Fibroblast of villous mesenchyme (primary cell): ENCODE data around the gene GLIS1. TPM values are rescaled to one million over a fixed set of nuclear protein-coding genes. Genes with fewer than 3 reads are reported as not detected.

Experiments
- DNase-seq: peaks from one replicate; pipeline ENCODE4 v3.0.0-alpha.2; 2010; ENCODE audit warnings: low read depth
- H3K4me3 ChIP-seq: 2 replicates; pipeline ENCODE4 v1.5.1; 2011; ENCODE audit warnings: low read depth, mild to moderate bottlenecking, low read length
- total RNA-seq: library from RNA; depleted of rRNA; stranded (reverse); fragments of >200 nt; gene quantifications from 2 replicates; pipeline ENCODE4 v1.2.3, GENCODE V29; 2012
- TF ChIP-seq, protein P1 (sequence below): IDR thresholded peaks from 2 replicates; pipeline ENCODE4 v1.5.1; 2012; ENCODE audit warnings: low read depth, mild to moderate bottlenecking, low read length; ENCODE audit not compliant: insufficient read depth

Gene GLIS1
- total RNA-seq, 1 donor, result 0.43 TPM

DNA sequence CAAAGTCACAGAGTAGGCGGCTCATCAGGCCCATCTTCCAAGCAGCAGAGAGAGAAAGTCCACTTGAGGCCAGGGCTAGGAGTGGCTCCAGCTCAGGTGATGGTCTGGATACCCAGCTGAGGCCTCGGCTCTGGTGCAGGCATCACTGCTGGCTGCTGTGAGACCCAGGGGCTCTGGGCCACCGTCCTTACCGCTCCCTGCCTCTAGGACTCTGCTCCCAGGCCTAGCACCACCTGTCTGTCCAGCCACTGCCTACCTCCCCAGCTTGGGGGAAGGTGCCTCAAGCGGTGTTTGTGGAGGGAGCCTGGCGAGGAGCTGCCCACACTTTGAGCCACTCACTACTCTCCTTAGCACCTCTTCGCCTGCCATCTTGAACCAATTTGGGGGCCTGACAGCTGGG lies 221.9 kb downstream of the GLIS1 start:
- H3K4me3 ChIP-seq, result no peak overlapping the region
- TF ChIP-seq, protein P1, sequence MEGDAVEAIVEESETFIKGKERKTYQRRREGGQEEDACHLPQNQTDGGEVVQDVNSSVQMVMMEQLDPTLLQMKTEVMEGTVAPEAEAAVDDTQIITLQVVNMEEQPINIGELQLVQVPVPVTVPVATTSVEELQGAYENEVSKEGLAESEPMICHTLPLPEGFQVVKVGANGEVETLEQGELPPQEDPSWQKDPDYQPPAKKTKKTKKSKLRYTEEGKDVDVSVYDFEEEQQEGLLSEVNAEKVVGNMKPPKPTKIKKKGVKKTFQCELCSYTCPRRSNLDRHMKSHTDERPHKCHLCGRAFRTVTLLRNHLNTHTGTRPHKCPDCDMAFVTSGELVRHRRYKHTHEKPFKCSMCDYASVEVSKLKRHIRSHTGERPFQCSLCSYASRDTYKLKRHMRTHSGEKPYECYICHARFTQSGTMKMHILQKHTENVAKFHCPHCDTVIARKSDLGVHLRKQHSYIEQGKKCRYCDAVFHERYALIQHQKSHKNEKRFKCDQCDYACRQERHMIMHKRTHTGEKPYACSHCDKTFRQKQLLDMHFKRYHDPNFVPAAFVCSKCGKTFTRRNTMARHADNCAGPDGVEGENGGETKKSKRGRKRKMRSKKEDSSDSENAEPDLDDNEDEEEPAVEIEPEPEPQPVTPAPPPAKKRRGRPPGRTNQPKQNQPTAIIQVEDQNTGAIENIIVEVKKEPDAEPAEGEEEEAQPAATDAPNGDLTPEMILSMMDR, result no peak
- DNase-seq, result no peak

DNA sequence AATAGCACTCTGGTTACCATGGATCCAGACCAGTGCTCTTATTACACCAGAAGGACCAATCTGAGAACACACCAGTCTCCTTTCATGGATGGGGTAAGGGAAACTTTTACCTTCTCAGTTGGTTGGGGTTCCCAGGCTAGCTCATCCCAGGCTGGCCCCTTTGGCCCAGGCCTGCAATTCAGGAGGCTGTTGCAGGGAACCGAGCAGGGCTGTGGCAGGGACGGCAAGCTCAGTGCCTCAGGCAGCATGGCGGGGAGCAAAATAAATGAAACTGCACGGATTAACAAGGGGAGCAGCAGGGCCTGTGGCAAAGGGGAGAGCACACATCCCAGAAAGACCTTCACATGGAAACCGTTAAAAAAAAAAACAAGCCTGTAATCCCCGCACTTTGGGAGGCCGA lies 222.8 kb downstream of the GLIS1 start:
- no peak overlapping the region for H3K4me3 ChIP-seq
- TF ChIP-seq, protein P1, result no peak
- no peak for DNase-seq

DNA sequence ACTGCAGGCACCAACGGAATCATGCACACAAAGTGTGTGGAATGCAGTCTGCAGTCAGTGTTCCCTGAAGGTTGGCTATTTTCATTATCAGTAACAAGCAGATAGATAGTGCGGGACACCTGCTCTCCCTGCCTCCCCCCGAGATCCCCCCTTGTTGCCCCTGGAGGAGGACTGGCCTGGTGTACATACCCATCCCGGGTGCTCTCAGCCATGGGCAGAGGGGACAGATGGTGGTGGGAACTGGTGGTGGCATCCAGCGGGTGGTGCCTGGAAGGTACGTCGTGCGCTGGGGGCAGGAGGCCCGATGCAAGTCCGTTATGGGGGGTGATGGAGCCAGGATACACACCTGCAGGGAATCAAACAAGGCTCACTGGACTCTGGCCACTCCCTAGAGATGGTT lies 224.5 kb downstream of the GLIS1 start:
- DNase-seq, result no peak
- no peak overlapping the region for H3K4me3 ChIP-seq
- TF ChIP-seq, protein P1, result no peak

DNA sequence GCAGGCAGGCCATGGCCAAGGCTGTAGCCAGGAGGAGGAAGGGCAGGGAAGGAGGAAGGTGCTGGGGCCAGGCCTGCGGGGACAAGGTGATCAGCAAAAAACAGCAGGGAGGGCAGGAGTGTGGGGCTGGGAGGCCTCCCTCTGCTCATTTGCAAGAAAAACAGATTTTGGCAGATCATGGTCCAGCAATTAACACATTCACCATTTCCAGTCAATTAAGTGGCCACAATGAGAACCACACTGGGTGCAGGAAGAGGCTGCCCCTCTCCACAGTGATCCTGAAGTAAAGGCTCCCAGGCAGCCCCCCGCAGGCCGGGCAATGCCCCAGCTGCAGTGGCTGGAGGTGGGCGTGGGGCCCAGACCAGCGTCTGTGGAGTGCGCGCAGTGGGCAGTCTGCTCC lies 225.1 kb downstream of the GLIS1 start:
- TF ChIP-seq, protein P1, result no peak
- no peak for DNase-seq
- H3K4me3 ChIP-seq, result no peak overlapping the region

DNA sequence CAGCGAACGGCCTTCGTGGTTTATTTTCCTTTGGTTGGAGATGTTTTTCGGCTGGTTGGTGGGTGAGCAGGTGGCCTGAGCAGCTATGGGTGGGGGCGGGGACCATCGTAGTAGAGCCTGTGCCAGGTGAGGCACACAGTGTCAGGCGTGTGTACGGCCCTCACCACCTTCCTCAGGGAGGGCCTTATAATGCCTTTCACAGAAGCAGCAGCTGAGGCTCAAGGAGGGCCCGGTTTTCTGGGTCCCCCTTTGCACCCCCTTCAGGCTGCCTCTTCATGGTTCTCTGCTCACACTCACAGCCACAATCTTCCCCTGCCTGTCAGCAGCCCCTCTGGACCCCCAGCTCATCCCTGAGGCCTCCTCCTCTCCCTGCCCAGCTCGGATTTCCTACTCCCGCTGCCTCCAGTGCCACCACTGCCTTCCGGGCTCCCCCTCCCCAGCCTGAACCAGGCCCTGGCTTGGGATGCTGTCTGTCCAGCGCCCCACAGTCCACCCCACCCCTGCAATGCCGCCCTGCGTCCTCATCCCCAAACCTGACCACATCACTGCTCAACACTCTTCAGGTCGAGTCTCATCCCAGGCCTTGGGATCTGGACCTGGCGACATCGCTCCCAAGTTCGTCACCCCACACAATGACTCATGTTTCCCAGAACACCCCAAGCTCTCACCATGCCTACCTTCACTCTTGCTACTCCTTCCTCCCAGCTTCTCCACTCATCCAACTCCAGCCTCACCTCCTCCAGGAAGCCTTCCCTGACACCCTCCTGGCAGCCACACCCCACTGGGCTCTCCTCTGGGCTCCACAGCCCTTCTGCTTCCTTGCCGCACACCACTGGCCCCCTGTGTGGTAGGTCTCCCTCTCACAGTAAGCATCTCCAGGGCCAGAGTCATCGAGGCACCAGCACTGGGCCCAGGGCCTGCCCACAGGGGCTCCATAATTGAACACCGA lies 225.9 kb downstream of the GLIS1 start:
- TF ChIP-seq, protein P1, result no peak
- DNase-seq, result no peak
- no peak overlapping the region for H3K4me3 ChIP-seq

DNA sequence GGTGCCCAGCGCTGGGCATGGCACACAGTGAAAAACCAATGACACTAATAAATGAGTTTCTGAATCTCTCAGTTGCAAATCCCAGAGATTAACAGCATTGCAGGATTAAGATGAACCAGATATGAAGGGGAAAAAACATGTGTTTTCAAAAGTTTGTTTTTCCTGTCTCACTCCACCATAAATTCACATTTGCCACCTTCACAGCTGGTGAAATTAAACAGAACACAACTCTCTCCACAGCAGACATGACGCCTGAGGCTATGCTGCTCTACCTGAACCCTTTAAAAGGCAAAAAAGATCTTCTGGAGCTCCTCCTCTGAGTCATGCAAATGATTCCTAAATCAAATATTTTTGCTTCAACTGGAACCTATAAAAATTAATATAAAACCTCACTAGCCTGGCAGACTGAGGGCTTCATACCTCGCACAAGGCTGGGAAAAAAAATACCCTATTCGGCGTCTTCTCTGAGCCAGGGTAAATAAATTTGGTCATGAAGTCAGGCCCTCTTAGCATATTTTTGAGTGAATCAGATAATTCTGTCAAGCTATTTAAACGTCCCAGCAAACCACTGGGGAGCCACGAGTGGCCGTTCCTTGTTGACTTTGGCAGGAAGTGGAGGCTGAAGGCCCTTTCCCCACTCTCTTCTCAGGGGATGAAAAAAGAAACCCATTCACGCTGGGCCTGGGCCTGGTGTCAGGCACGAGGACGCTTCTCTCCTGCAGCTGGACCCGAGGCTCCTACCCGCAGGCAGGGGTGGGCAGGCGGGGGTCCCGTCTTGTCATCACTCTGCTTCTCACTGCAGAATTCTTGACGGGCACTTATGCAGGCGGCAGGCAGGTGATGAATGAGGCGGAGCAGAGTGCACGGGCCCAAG lies 226.8 kb downstream of the GLIS1 start:
- DNase-seq, result peak; percentile 66
- no peak overlapping the region for H3K4me3 ChIP-seq
- TF ChIP-seq, protein P1, result no peak
